NCI-H82 treated with DMSO at 0.1 percent for 48 hours (cell line): Measurements from ENCODE around the gene NAGA.
"Not testable (repeated sequence)": the region's sequence is repeated elsewhere in the genome, so short reads cannot be mapped to it uniquely, and the experiment has no call there.

ENCODE experiments used
- DNase-seq: peaks from one replicate; lab custom pipeline; 2025; ENCODE audit not compliant: unreplicated experiment; lab: John Stamatoyannopoulos, UW

Gene NAGA

DNA sequence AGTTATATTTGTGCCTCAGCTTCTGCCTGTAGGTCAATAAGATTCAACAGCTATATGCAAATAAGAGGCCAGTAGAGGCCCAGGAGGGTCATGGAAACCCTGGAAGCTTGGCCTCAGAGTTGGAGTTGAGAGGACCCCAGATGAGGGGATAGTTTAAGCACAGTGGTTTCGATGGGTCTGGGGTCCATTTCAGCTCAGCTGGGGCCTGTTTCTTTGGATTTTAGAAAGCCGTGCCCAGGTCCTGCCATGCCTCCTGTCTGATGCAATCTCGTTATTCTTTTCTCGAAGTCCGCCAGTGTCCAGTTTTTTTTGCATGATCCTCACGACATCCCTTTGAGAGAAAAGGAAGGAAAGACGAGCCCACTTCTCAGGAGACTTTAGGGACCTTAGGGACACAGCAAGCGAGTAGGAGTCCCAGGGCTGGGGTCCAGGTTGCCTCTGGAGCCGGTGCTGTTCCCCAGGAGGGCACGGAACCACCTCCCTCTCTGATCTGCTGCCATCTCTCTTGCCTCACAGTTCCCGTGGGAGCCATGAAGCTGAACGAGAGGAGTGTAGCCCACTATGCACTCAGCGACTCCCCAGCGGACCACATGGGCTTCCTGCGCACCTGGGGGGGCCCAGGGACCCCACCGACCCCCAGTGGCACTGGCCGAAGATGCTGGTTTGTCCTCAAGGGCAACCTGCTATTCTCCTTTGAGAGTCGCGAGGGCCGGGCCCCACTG lies 6.3 kb upstream of the NAGA start:
- no peak for DNase-seq

DNA sequence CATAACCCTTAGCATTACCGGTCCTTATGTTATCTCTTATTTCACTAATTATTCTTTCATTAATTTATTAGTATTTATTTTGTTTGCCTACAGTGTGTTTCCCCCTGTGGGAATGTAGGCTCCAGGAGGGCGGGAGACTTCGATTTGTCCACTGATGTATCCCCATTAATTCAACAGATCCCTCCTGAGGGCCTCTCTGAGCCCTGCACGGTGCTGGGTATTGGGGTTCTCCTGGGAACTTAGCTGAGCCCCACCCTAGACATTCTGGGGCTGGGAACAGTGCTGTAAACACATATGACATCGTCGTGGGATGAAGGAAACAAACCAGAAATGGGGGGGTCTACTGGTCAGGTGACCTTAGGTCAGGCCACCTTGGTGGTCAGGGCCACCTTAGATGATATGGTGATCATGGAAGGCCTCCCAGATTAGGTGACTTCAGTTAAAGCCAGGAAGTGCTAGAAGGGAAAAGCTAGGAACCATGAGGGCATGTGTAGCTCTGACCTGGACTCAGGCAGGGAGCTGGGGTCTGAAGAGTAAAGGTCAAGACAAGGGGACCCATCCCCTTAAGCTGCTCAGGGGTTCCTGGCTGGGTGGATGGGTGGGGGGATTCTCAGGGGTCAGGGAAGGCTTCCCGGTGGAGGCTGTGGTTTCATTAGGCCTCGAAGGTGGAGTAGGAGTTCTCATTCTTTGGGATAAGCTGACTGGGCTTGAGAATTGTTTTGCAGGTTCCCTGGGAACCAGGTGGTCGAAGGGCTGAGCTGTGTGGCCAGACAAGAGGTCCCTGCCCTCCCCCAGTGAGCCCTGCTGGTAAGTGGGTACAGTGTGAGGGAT lies 4.4 kb upstream of the NAGA start:
- no peak for DNase-seq

DNA sequence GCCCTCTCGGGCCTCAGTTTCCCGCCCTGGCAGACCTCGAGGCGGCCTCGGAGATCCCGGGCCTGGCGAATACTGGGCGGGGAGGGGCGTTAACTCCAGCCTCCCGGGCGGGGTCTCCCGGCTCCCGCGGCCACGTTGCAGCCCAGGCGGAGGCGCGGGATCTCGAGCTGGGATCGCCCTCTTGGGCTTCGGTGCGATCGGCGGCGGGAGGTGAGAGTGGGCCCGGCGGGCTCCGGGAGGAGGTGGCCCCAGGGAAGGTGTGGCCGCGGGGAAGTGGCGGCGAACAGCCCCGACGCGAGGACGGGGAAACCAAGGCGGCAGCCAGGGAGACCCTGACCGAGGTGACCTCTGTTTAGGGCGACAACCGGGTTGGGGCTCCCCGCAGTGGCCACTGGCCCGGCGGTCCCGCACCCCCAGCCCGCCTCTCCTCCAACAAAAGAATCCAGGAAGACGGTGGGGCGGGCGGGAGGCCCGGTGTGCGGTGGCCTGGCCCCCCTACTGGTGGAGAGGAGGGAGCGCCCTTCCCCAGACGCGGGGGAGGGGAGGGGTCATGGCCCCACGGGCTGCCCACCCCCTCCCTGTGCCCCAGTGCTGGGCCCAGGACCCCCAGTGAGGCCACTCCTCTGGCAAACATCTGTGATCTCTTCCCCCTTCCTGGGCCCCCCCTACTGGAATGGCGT lies 3.7 kb upstream of the NAGA start, which contains the start of gene PHETA2:
Gene PHETA2 (plus strand): TSS at position 117 of the 680 bp plus-strand sequence. CDS start 3,046 bp downstream, outside the sequence.
- no peak for DNase-seq

DNA sequence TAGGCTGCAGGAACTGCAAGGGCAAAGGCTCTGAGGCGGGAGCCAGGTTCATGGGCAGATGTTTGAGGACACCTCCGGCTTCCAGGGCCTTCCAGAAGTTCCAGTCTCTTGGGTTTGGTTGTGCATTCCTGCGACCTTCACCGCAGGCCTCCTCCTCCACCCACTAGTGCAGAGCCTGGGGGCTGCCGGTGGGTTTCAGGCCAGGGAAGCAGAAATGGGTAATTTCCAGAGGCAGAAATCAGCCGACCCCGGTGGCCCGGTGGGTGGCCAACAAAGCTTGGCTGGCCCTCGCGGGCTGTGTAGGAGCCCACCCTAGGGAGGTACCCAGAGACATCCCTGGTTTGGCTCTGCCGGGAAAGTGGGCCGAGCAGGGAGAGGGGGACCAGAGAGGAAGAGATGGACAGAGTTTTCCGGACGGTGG lies 3.0 kb upstream of the NAGA start:
- DNase-seq: no peak

DNA sequence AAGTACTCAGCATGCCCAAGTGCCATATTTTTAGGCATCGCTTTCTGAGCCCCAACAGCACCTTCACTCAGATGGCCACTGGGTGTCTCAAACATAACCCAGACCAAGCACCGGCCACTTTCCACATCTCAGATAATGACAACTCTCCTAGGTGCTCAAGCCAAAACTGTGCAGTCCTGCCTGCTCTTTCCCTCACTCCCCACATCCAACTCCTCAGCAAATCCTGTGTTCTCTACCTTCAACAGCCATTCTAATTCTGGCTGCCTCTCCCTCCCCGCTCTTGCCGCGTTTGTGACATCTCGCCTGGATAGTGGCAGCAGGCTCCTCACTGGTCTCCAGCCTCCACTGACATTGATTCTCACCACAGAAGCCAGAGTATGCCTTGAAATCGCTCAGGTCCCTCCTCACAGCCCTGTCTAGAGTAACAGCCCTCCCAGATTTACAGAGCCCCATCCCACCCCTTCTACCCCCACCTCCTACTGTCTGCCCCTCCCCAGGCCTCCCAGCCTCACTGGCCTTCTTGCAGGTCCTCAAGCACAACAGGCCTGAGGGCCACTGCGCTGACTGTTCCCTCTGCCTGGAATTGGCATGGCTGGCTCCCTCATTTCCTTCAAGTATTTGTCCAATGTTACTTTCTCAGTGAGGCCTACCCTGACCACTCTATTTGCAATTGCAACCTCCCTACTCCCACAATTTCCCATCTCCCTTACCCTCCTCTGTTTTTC lies 2.2 kb upstream of the NAGA start:
- no peak for DNase-seq

DNA sequence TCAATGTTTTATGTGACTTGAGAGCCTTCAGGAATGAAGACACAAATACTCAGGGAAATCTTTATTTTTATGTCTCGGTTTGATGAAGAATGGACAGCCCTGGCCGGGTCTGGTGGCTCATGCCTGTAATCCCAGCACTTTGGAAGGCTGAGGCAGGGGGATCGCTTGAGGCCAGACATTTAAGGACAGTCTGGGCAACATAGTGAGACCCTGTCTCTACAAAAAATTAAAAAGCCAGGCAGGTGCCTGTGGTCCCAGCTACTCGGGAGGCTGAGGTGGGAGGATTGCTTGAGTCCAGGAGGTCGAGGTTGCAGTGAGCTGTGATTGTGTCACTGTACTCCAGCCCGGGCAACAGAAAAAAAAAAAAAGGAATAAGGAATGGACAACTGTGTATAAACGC lies 896 bp upstream of the NAGA start:
- not testable (repeated sequence) for DNase-seq

DNA sequence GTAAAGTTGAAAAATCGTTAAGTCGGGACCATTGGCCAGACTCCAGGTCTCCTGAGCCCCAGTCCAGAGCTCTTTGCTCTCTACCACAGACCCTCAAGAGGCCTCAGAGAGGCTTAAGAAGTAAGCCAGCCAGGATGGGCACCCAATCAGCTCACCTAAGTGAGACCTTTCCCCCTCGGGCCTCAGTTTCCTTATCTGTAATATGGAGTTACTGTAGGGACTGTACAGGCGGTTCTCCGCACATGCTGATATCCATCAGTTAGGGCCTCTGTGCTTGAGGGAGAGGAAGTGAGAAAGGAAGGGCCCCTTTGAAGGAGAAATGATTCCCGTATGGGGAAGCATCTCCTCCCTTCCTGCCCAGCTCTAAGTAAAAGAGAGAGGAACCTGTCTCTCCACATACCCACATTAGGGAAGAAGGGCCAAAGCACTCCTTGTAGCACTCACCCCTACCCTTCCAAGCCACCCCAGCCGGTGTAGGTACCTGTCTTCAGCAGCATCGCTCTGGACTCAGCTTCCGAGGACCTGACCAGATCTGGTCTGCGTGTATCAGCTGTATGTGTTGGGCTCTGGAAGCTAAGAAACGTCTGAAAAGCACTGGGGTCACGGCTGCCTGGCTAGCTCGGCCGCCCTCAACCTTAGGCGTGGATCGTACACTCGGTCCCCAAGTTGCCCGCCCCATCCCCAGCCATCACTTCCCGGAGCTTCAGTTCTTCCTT lies 653 bp downstream of the NAGA start:
- no peak for DNase-seq

DNA sequence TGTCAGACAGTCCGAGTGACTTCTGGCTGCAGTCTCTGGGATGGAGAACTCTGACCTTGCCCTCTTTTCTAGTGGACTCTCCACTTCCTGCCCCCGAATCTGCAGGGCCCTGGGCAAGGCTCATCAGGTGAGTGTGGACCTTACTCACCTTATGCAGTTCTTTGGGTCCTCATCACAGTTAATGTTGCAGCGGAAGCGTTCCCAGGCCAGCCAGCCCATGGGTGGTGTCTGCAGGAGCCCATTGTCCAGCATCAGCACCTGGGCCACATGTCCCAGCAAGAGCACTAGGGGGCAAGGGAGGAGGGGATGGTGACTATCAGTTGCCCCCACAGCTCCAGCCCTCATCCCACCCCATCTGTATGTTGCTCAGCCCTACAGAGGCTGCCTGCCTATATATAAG lies 2.3 kb downstream of the NAGA start:
- DNase-seq: no peak

DNA sequence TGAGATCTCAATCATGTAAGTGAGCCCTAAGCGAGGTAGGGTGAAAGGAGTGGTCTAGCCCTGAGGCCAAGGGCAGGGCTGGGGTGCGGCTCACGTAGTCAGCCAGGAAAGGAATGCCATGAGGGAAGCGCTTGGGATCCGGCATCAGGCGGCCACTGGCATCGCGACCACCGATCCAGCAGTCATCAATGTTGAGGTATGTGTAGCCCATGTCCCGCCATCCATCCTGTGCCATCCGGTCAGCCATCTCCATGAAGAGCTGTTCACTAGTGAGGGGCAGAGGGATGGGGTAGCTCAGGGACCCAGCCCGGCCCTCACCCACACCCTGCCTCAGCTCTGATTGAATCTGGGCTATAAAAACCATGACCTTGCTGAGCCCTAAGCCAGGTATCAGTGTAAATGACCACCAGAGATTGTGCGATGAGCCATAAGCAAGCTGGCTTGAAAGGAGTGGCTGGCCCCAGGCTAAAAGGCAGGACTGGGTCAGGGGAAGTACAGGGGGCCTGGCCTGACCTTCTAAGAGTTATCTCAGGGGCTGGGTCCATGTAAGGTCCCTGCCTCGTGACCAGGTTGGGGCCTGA lies 2.9 kb downstream of the NAGA start:
- DNase-seq: no peak

DNA sequence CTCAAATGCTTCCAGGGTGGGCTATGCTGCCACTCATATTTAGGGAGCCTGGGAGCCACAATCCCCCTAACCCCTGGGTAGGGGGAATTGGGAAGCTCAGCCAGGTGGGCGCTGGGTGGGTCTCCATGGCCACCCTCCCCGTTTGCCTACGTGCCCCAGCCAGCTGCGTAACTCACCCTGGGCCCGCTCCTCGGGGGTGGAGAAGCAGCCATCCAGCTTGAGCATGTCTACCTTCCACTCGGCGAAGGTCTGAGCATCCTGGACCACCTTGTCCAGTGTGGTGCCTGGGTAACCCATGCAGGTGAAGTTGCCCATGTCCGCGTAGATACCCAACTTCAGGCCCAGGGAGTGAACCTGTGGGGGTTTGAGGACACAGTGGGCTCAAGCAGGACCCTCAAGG lies 3.7 kb downstream of the NAGA start:
- no peak for DNase-seq

DNA sequence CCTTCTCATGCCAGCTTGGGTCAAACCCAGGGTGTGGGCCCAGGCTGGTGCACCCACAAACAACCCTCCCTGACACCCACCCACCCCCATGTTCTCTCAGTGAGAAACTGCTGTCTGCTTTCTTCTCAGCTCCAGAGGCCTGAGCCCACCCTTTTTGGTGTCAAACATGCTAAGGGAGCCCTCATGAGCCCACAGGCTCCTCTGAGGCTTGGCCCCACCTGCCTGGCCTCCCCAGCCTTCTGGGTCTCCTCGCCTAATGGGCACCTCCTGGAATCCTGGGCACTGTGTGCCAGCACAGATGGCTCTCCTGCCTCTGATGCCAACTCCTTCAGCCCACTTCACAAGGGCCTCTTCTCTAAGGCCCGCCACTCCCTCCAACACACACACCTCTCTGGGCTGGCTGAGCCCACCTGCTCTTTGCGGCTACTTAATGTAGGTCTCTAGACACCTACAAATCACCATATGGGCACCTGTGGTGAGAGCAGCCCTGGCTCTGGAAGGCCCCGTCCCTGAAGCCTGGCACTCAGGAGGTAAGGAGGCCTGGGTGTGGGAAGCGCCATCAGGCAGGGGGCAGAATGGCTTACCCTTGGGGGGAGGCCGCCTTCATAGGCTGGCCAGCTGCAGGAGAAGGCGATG lies 4.4 kb downstream of the NAGA start:
- DNase-seq: no peak

DNA sequence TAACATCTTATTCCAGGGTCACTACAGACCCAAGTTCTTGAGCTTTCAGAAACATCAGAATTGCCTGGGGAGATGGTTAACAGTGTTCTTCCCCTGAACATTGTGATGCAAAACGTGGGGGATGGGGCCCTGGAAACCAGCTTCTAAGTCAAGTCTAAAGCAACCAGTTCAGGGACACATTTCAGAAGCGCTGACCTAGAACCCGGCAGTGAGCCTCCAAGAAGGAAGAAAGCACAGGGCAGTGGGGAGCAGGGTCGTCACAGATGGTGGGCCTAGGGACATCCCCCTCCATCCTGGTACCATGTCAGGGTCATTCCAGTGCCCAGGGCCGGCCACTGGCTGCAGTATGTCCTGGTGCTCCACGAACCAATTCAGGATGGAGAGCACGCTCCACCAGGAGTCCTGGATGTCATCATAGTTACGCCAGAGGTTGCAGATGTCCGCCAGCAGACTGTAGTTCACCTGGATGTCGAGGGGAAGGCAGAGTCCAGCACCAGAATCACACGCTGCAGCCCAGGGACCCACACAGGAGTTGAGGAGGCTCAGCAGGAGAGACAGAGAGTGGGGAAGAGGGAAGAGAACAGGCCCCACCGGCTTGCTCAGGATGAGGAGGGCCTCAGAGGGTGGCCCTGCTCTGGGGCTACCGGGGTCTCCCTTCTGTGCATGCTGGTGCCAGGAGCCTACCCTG lies 5.0 kb downstream of the NAGA start:
- DNase-seq: no peak

DNA sequence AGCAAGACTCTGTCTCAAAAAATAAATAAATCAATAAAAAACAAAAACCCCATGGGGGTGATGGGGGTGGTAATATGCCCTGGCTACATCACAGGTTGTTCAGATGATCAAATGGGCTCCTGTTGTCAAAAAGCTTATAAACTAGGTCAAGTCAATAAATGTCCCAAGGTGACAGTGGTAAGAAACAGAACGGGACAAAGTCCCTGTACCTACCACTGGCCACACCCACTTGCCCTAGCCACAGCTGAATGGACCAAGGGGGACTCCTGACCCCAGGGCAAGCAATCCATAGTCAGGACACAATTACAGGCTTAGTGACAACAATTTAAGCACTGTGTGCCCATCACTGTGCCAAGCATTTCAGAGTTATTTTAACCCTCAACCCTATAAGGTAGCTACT lies 6.0 kb downstream of the NAGA start:
- no peak for DNase-seq

DNA sequence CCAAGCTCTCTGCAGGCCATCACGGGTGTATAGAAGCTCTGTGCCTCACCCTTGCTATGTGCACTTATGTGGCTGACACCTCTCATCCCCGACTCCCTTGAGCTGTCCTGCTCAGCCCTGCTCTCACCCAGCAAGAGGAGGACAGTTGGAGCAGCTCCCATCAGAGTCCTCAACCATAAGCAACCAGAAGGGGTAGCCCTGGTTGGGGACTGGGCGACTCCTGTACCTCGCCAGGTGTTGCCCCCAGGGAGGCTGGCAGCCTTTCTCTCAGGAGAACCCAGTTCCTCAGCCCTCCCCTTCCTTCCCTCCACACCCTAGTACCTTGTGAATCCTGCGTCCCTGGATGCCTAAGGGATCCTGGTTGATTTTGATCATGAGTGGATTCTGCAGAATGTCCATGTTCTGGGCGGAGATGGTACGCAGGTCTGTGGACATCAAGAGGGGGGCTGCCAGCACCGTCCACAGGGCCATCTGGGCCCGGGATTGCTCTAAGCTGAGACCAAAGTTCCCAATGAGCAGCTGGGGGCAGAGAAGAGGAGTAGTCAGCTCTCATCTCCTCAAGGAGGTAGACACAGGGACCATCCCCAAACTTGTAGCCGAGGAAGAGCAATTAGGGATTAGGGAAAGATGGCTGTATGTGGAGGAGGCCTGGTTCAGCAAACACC lies 8.0 kb downstream of the NAGA start:
- no peak for DNase-seq

DNA sequence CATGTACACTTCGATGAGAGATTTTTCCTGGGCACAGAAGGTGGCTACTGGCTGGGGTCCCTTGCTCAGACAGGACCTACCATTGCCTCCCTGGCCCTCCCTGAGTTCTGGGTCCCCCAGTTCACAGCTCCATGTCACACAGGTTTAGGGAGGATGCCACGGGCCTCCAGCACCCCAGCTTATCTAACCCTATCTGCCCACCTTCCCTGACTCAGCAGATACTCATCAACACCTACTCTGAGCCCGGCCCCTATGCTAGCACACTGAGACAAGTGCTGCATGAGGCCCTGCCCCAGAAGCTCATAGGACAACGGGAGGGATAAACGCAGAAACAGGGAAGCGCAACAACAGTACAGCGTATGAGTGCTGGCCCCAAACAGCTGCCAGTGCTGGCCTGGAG lies 9.6 kb downstream of the NAGA start:
- DNase-seq: no peak

DNA sequence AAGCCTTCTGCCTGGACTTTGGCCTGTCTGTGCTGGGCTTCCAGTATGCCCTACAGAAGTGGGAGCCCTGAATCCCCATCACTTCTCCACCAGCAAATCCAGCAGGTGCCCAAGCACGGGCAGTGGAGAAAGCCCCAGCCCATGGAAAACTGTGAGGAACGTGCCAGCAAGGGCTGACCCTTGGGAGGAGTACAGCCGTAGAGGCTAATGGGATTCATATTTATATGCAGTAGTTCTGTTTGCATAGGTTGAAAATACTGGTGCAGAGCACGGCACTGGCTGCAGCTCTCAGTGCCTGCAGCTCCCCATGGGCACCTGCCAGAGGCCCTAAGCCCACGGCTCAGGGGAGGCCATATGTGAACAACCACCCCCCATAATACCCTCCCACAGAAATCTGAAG lies 10.1 kb downstream of the NAGA start:
- no peak for DNase-seq

DNA sequence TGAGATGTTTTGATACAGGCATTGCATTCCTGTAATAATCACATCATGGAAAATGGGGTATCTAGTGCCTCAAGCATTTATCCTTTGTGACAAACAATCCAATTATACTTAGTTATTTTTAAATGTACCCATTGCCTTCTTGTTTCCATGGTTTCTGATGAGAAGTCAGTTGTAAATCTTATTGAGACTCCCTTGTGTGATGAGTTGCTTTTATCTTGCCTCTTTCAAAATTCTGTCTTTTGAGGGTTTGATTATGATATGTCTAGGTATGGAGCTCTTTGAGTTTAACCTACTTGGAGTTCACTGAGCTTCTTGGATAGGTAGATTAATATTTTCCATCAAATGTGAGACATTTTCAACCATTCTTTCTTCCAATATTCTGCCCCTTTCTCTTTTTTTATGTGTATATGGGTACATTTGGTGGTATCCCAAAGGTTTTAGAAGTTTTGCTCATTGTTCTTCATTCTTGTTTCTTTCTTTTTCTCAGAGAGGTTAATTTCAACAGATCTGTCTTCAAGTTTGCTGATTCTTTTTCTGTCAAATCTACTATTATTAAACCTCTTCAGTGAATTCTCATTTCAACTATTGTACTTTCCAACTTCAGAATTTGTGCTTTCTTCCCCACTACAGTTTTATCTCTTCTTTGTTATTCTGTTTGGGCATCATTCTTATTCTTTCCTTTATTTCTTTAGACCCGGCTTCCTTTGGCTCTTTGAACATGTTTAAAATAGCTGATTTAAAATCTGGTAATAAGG lies 13.7 kb downstream of the NAGA start:
- no peak for DNase-seq

DNA sequence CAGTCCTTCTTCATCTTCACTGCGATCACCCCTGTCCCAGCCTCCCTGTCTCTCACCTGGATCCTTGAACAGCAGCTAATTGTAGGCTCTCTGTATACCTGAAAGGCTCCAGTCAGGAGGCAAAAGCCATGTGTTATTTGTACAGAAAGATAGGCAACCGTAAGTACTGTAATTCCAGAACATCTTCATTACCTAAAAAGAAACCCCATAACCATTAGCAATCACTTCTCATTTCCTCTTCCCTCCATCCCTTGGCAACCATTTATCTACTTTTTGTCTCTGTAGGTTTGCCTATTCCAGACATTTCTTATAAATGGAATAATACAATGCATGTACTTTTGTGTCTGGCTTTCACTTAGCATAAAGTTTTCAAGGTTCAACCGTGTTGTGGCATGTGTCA lies 17.8 kb downstream of the NAGA start:
- no peak for DNase-seq
